ENCODE results near the gene SMOC2.

SMOC2 gene

GRCh38 chr6:168713839-168714238, 272.9 kb downstream of the SMOC2 start:
- peak; percentile 71 for DNase-seq (ENCODE audit: low spot score)

- no peak for DNase-seq (ENCODE audit: low spot score)
Measured at GRCh38 chr6:168714547-168715260, 273.7 kb downstream of the SMOC2 start.

- no peak for DNase-seq (ENCODE audit: low spot score)
Measured at GRCh38 chr6:168715643-168716481, 274.9 kb downstream of the SMOC2 start.

DNA sequence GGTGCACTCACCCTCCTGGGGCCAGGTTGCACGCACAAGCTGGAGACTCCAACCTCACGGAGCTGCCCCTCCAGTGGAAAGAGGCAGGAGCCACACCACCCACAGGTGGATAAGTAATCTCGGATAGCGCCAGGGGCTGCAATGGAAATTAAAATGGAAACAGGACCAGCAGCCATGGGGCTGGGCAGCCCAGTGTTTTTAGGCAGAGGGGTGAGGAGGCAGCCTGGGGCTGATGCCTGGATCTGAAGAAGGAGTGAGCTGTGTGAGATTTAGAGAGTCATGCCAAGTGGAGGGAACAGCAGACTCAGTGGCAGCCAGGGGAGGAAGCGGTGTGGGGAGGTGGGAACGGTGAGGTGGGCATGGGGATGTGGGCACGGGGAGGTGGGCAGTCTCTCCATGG, 275.6 kb downstream of the SMOC2 start:
- no peak for DNase-seq (ENCODE audit: low spot score)

GRCh38 chr6:168717491-168717890, 276.5 kb downstream of the SMOC2 start:
- DNase-seq (ENCODE audit: low spot score), result no peak

Data from RKO (cell line).